HepG2 (cell line): ENCODE results near the gene SMARCB1. TPM values are rescaled to one million over a fixed set of nuclear protein-coding genes. Genes with fewer than 3 reads are reported as not detected.

ENCODE experiments used
- CTCF ChIP-seq: sonication (generic); formaldehyde crosslinking; IDR thresholded peaks from 2 replicates; pipeline ENCODE4 v1.5.0; 2020; ENCODE audit warnings: mild to moderate bottlenecking, missing genetic modification reagents, moderate library complexity
- GABPB1 ChIP-seq: IDR thresholded peaks from 2 replicates; pipeline ENCODE4 v1.6.1; 2016; ENCODE audit warnings: mild to moderate bottlenecking, missing genetic modification reagents, moderate library complexity, missing compliant biosample characterization
- HNRNPL ChIP-seq: fragments of 200-400 bp; formaldehyde crosslinking; IDR thresholded peaks from 2 replicates; pipeline ENCODE4 v1.6.1; 2017; ENCODE audit warnings: mild to moderate bottlenecking, low read depth, low read length
- MAZ ChIP-seq, 2 experiments: sonication (generic) in 1 of 2; formaldehyde crosslinking in 1 of 2; IDR thresholded peaks; 2 replicates each; pipeline versions ENCODE4 v1.5.0 to v1.6.1; 2012 to 2020; ENCODE audit warnings: low read depth in 2 of 2, mild to moderate bottlenecking in 2 of 2, borderline replicate concordance in 1 of 2, improper control_type of control experiment in 1 of 2, low read length in 1 of 2, missing genetic modification reagents in 1 of 2, moderate library complexity in 1 of 2
- RBFOX2 ChIP-seq: fragments of 200-400 bp; formaldehyde crosslinking; IDR thresholded peaks from 2 replicates; pipeline ENCODE4 v1.6.1; 2017; ENCODE audit warnings: low read depth, mild to moderate bottlenecking, low read length
- SPEN ChIP-seq: sonication (generic); formaldehyde crosslinking; IDR thresholded peaks from 2 replicates; pipeline ENCODE4 v1.5.1; 2020; ENCODE audit warnings: low read depth, mild to moderate bottlenecking, missing genetic modification reagents
- ZFP62 ChIP-seq: sonication (generic); formaldehyde crosslinking; IDR thresholded peaks from 2 replicates; pipeline ENCODE4 v1.4.0; 2020; ENCODE audit warnings: missing genetic modification reagents
- ZNF230 ChIP-seq: sonication (generic); formaldehyde crosslinking; IDR thresholded peaks from 2 replicates; pipeline ENCODE4 v1.4.0; 2020; ENCODE audit warnings: mild to moderate bottlenecking, missing genetic modification reagents
- ZNF770 ChIP-seq: sonication (generic); formaldehyde crosslinking; IDR thresholded peaks from 2 replicates; pipeline ENCODE4 v1.5.0; 2020; ENCODE audit warnings: mild to moderate bottlenecking, missing genetic modification reagents
- polyA plus RNA-seq, 8 experiments: library from polyadenylated mRNA; depleted of rRNA in 3 of 8; stranded (reverse) in 7 of 8; unstranded in 1 of 8; fragments of >200 nt; fragmentation: Illumina TruSeq in 4 of 8; extraction: Trizol in 4 of 8; gene quantifications; 2 replicates each; pipeline versions ENCODE4 v1.2.1 to v1.2.3, GENCODE V29; 2011 to 2016; ENCODE audit warnings: low read depth in 4 of 8, missing spikeins in 1 of 8, mixed read lengths in 1 of 8; ENCODE audit not compliant: insufficient read depth in 1 of 8
- total RNA-seq, 5 experiments: library from RNA; depleted of rRNA; stranded (reverse); fragments of >200 nt; fragmentation: Illumina TruSeq; extraction: Trizol; gene quantifications; 2 replicates each; pipeline ENCODE4 v1.2.3, GENCODE V29; 2016; ENCODE audit warnings: low read depth in 1 of 5
- TF ChIP-seq, protein P1 (sequence below): sonication (generic); formaldehyde crosslinking; IDR thresholded peaks from 2 replicates; pipeline ENCODE4 v1.4.0; 2020; ENCODE audit warnings: missing genetic modification reagents, borderline replicate concordance
- TF ChIP-seq, protein P2 (sequence below): sonication (generic); formaldehyde crosslinking; IDR thresholded peaks from 2 replicates; pipeline ENCODE4 v1.5.0; 2020; ENCODE audit warnings: mild to moderate bottlenecking, missing genetic modification reagents, borderline replicate concordance
- TF ChIP-seq, protein P3 (sequence below): sonication (generic); formaldehyde crosslinking; IDR thresholded peaks from 2 replicates; pipeline ENCODE4 v1.4.0; 2020; ENCODE audit warnings: mild to moderate bottlenecking, missing genetic modification reagents

SMARCB1 gene
- total and polyA plus RNA-seq, 2 of the 13 experiments (the other 11 are each of a cell fraction or from before 2014, with no cell fraction given) = 74.0 to 166 TPM

- TF ChIP-seq RBFOX2 (peak; percentile 72), ZNF230 (CRISPR knock-in tag) (0 out of 2 replicates have a peak, but pooled peaks have one; percentile 6), CTCF (CRISPR knock-in tag) (peak; percentile 43; the same call in 1 of the 2 replicates), GABPB1 (CRISPR knock-in tag) (peak; percentile 39; the same call in 1 of the 2 replicates), SPEN (peak; percentile 23; the same call in 1 of the 2 replicates), HNRNPL (no peak), ZNF770 (CRISPR knock-in tag) (peak; percentile 37; the same call in 1 of the 2 replicates), MAZ (IDR thresholded peaks at IDR 0.05; ENCODE audit: borderline replicate concordance, low read depth, low read length) (no peak), MAZ (CRISPR knock-in tag; IDR thresholded peaks at IDR 0.05; ENCODE audit: low read depth) (peak; percentile 40; the same call in 1 of the 2 replicates), ZFP62 (no peak)
- TF ChIP-seq, protein P1, sequence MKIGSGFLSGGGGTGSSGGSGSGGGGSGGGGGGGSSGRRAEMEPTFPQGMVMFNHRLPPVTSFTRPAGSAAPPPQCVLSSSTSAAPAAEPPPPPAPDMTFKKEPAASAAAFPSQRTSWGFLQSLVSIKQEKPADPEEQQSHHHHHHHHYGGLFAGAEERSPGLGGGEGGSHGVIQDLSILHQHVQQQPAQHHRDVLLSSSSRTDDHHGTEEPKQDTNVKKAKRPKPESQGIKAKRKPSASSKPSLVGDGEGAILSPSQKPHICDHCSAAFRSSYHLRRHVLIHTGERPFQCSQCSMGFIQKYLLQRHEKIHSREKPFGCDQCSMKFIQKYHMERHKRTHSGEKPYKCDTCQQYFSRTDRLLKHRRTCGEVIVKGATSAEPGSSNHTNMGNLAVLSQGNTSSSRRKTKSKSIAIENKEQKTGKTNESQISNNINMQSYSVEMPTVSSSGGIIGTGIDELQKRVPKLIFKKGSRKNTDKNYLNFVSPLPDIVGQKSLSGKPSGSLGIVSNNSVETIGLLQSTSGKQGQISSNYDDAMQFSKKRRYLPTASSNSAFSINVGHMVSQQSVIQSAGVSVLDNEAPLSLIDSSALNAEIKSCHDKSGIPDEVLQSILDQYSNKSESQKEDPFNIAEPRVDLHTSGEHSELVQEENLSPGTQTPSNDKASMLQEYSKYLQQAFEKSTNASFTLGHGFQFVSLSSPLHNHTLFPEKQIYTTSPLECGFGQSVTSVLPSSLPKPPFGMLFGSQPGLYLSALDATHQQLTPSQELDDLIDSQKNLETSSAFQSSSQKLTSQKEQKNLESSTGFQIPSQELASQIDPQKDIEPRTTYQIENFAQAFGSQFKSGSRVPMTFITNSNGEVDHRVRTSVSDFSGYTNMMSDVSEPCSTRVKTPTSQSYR (CRISPR knock-in tag) = peak; percentile 68
- TF ChIP-seq, protein P2, sequence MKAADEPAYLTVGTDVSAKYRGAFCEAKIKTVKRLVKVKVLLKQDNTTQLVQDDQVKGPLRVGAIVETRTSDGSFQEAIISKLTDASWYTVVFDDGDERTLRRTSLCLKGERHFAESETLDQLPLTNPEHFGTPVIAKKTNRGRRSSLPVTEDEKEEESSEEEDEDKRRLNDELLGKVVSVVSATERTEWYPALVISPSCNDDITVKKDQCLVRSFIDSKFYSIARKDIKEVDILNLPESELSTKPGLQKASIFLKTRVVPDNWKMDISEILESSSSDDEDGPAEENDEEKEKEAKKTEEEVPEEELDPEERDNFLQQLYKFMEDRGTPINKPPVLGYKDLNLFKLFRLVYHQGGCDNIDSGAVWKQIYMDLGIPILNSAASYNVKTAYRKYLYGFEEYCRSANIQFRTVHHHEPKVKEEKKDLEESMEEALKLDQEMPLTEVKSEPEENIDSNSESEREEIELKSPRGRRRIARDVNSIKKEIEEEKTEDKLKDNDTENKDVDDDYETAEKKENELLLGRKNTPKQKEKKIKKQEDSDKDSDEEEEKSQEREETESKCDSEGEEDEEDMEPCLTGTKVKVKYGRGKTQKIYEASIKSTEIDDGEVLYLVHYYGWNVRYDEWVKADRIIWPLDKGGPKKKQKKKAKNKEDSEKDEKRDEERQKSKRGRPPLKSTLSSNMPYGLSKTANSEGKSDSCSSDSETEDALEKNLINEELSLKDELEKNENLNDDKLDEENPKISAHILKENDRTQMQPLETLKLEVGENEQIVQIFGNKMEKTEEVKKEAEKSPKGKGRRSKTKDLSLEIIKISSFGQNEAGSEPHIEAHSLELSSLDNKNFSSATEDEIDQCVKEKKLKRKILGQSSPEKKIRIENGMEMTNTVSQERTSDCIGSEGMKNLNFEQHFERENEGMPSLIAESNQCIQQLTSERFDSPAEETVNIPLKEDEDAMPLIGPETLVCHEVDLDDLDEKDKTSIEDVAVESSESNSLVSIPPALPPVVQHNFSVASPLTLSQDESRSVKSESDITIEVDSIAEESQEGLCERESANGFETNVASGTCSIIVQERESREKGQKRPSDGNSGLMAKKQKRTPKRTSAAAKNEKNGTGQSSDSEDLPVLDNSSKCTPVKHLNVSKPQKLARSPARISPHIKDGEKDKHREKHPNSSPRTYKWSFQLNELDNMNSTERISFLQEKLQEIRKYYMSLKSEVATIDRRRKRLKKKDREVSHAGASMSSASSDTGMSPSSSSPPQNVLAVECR = no peak; the same call in 1 of the 2 replicates
- TF ChIP-seq, protein P3, sequence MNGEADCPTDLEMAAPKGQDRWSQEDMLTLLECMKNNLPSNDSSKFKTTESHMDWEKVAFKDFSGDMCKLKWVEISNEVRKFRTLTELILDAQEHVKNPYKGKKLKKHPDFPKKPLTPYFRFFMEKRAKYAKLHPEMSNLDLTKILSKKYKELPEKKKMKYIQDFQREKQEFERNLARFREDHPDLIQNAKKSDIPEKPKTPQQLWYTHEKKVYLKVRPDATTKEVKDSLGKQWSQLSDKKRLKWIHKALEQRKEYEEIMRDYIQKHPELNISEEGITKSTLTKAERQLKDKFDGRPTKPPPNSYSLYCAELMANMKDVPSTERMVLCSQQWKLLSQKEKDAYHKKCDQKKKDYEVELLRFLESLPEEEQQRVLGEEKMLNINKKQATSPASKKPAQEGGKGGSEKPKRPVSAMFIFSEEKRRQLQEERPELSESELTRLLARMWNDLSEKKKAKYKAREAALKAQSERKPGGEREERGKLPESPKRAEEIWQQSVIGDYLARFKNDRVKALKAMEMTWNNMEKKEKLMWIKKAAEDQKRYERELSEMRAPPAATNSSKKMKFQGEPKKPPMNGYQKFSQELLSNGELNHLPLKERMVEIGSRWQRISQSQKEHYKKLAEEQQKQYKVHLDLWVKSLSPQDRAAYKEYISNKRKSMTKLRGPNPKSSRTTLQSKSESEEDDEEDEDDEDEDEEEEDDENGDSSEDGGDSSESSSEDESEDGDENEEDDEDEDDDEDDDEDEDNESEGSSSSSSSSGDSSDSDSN (CRISPR knock-in tag) = peak; percentile 45; the same call in 1 of the 2 replicates
These were observed 13.9 kb upstream of the SMARCB1 start, which contains the start of gene MMP11 (continued) for GRCh38 chr22:23772649-23773473.
